Measurements from ENCODE around the gene MAGIX.
"Not testable (repeated sequence)": the region's sequence is repeated elsewhere in the genome, so short reads cannot be mapped to it uniquely, and the experiment has no call there.

Gene MAGIX

GRCh38 chrX:49166914-49167739, 4.6 kb downstream of the MAGIX start:
- peak; percentile 45 for DNase-seq (ENCODE audit: low read depth)
- TF ChIP-seq CTCF (conservative IDR thresholded peaks at IDR 0.05; ENCODE audit: control insufficient read depth, insufficient read depth, low read depth, low read length): no peak
- H3K4me3 ChIP-seq (ENCODE audit: control insufficient read depth, low read depth, low read length): peak overlapping the region; percentile 9

- TF ChIP-seq CTCF (conservative IDR thresholded peaks at IDR 0.05; ENCODE audit: control insufficient read depth, insufficient read depth, low read depth, low read length): no peak
- peak overlapping the region; percentile 9 for H3K4me3 ChIP-seq (ENCODE audit: control insufficient read depth, low read depth, low read length)
Measured at GRCh38 chrX:49167740-49168108, 5.2 kb downstream of the MAGIX start.

GRCh38 chrX:49171752-49172279, 9.3 kb downstream of the MAGIX start, which contains the start of gene PLP2:
TSS of gene PLP2 (plus strand) at chrX:49171898. CDS start at chrX:49172001, 103 bp downstream.
- peak; percentile 43 for DNase-seq (ENCODE audit: low read depth)
- no peak for TF ChIP-seq CTCF (conservative IDR thresholded peaks at IDR 0.05; ENCODE audit: control insufficient read depth, insufficient read depth, low read depth, low read length)
- peak within 1 kb of the TSS; percentile 70 for H3K4me3 ChIP-seq (ENCODE audit: control insufficient read depth, low read depth, low read length)

More at GRCh38 chrX:49167740-49168108, 5.2 kb downstream of the MAGIX start:
- no peak for DNase-seq (ENCODE audit: low read depth)

- DNase-seq (ENCODE audit: low read depth): peak; percentile 59
- no peak for TF ChIP-seq CTCF (conservative IDR thresholded peaks at IDR 0.05; ENCODE audit: control insufficient read depth, insufficient read depth, low read depth, low read length)
- peak overlapping the region; percentile 70 for H3K4me3 ChIP-seq (ENCODE audit: control insufficient read depth, low read depth, low read length)
Measured at GRCh38 chrX:49172280-49172780, 9.8 kb downstream of the MAGIX start.

GRCh38 chrX:49173544-49173943, 11.0 kb downstream of the MAGIX start:
- not testable (repeated sequence) for DNase-seq (ENCODE audit: low read depth); H3K4me3 ChIP-seq (ENCODE audit: control insufficient read depth, low read depth, low read length)

GRCh38 chrX:49174723-49175122, 12.2 kb downstream of the MAGIX start:
- no peak overlapping the region for H3K4me3 ChIP-seq (ENCODE audit: control insufficient read depth, low read depth, low read length)
- no peak for TF ChIP-seq CTCF (conservative IDR thresholded peaks at IDR 0.05; ENCODE audit: control insufficient read depth, insufficient read depth, low read depth, low read length)
- no peak for DNase-seq (ENCODE audit: low read depth)

All from fibroblast of mammary gland (primary cell).